ENCODE measurements around the gene BMF.

BMF gene

DNA sequence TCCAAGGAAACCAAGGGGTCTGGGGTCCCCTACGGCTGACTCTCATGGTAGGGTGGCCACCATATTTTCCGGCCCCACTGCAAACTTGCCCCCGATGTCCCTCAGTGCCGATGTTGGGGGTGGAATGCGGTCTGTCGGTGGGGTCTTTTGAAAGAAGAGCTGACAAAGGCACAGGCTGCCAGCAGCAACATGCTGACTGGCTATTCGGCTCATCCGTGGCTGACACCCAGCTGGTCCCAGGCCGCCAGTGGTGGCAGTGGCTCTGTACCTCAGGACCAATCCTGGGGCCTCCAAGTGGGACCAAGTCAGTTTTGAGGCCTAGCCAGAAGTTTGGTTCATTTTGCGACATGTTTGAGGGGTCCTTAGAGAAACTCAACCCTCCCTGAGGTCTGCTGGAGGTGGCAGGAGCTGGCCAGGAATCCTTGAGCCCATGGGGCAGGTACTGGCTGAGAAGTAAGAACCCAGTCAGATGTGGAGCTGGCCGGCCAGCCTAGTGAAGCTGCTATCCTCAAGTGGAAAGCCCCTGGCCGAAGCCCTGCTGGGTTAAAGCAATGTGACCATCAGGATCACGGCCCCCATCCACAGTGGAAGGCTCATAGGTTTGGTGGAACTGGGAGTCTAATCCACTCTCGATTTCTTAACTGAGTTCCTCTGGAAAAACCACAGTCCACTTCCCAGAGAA is 17.8 kb downstream of the BMF start:
- no peak for TF ChIP-seq CTCF (IDR thresholded peaks at IDR 0.05; ENCODE audit: low read depth, low read length, missing control alignments)
- no peak overlapping the region for H3K27ac ChIP-seq
- H3K4me3 ChIP-seq (ENCODE audit: low read depth, low read length): no peak overlapping the region
- in situ Hi-C loops (cut with HindIII; ENCODE audit: low pct_ligation_motif_present, low sequenced_read_pairs): no loop called here
- no peaks in the 10 kb centered on the region for H3K27me3 ChIP-seq (replicated peaks)
- no peaks in the 10 kb centered on the region for H3K36me3 ChIP-seq (replicated peaks)
- DNase-seq: no peak

DNA sequence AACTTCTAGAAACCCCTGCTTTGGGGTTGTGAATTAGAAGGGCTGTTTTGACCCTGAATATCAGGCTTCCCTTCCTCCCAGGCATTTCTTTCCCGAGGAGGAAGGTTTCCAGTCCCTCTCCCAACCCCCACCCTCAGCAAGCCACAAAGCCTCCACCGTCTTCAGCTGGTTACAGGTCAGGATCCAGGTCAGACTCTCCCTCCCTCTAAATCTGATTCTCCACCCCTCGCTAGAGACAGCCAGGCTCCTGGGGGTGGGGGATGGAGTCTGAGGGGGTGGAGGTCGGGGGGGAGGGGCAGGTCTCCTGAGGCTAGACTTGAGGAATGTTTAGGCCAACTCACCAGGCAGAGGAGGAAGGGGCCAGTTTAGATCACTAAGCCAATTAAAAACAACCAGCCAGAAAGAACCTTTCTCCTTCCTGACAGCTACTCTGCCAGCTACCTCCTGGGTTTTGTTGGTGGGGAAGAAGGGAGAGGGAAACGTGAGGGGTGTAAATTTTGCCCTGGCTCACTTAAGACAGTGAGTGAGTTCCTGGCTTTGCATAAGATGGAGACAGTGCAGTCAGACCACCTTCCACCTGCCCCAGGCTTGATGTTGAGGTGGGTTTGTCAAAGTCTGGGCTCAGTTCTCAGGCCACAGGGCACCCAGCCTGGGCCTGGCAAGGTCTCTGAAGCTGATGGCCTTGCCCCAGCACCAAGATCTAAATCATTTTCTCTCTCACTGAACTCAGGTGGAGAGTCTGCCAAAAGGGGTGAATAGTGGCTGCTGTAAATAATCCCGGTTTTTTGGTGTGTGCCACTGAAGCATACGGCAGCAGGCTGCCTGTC is 19.5 kb downstream of the BMF start:
- no peak for DNase-seq

GRCh38 chr15:40087991-40088928 is 20.4 kb downstream of the BMF start:
- Histone ChIP-seq H3K27ac (no peak overlapping the region), H3K27me3 (replicated peaks) (no peaks in the 10 kb centered on the region), H3K36me3 (replicated peaks) (no peaks in the 10 kb centered on the region), H3K4me3 (ENCODE audit: low read depth, low read length) (no peak overlapping the region)
- no peak for DNase-seq
- TF ChIP-seq CTCF (IDR thresholded peaks at IDR 0.05; ENCODE audit: low read depth, low read length, missing control alignments): no peak
- in situ Hi-C loops (cut with HindIII; ENCODE audit: low pct_ligation_motif_present, low sequenced_read_pairs): no loop called here

More for the DNA sequence above, 19.5 kb downstream of the BMF start:
- in situ Hi-C loops (cut with HindIII; ENCODE audit: low pct_ligation_motif_present, low sequenced_read_pairs): no loop called here
- no peaks in the 10 kb centered on the region for H3K36me3 ChIP-seq (replicated peaks)
- no peak for TF ChIP-seq CTCF (IDR thresholded peaks at IDR 0.05; ENCODE audit: low read depth, low read length, missing control alignments)
- H3K27me3 ChIP-seq (replicated peaks): no peaks in the 10 kb centered on the region
- H3K27ac ChIP-seq: no peak overlapping the region
- no peak overlapping the region for H3K4me3 ChIP-seq (ENCODE audit: low read depth, low read length)

DNA sequence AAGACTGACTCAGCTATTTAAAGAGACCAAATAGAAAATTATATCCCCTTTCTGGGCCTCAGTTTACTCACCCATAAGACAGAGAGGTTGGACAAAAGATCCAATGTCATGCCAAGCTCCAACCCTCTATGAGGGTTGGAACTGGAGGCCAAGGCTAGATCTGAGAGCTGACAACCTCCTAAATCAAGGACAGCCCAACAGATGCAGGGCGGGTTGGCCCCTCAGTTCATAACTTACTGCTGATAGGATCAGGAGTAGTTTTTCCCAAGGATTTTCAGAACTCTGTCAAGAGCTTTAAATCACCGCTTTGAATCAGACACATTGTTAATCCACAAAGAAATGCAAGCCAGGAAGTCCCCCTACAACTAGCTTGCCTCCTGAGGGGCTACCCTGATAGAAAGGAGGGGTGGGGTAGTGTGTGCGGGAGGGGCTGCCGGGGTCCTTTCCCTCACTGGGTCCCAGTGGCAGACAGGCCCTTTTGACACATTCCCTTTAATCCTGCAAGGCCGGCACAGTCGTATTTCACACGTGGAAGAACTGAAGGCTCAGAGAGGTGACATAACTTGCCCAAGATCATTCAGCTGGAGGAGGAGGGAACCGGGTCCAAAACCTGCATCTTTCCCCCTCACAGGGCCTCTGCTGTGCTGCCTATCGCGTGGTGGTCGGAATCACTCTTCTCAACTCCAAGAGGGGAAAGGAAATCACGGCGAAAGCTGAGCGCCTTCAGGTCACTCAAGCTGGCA is 21.4 kb downstream of the BMF start:
- in situ Hi-C loops (cut with HindIII; ENCODE audit: low pct_ligation_motif_present, low sequenced_read_pairs): no loop called here
- Histone ChIP-seq H3K27me3 (replicated peaks) (no peaks in the 10 kb centered on the region), H3K27ac (no peak overlapping the region), H3K4me3 (ENCODE audit: low read depth, low read length) (no peak overlapping the region), H3K36me3 (replicated peaks) (no peaks in the 10 kb centered on the region)
- no peak for DNase-seq
- TF ChIP-seq CTCF (IDR thresholded peaks at IDR 0.05; ENCODE audit: low read depth, low read length, missing control alignments): no peak

DNA sequence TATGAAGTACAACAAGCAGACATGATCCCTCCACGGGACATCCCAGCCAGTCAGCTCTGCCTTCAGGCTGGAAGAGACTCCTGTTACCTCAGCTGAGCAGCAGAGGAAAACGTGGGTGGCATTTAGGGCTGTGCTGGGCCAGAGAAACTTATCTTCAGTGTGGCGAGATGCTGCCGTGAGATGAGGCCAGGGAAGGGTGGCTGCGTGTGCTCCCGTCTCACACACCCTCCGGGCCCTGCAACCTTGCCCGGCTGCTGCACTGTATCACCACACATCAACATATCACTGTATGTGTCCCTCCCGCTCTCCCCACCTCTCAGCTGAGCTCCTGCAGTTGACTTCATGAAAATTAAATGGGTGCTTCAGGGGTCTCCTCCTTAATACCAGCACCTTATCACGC is 23.4 kb downstream of the BMF start:
- Histone ChIP-seq H3K36me3 (replicated peaks) (no peaks in the 10 kb centered on the region), H3K27me3 (replicated peaks) (no peaks in the 10 kb centered on the region), H3K4me3 (ENCODE audit: low read depth, low read length) (no peak overlapping the region), H3K27ac (no peak overlapping the region)
- DNase-seq: no peak
- TF ChIP-seq CTCF (IDR thresholded peaks at IDR 0.05; ENCODE audit: low read depth, low read length, missing control alignments): no peak
- in situ Hi-C loops (cut with HindIII; ENCODE audit: low pct_ligation_motif_present, low sequenced_read_pairs): no loop called here
